Heart left ventricle (tissue), 16 donors: ENCODE measurements around the gene SLC26A9. TPM values are rescaled to one million over a fixed set of nuclear protein-coding genes. Genes with fewer than 3 reads are reported as not detected.

Source experiments
- ATAC-seq, 4 donors: fragments of 200-7000 bp; cut with Tn5 transposase; one replicate each; pipeline ENCODE4 v1.9.1; 2020 to 2022; ENCODE audit warnings: moderate library complexity in 4 of 4, mild to moderate bottlenecking in 3 of 4, moderate number of reproducible peaks in 1 of 4
- DNase-seq, 5 donors: peaks; one replicate each; pipeline ENCODE4 v3.0.0-alpha.2; 2020
- H3K27ac ChIP-seq, 12 donors: fragments of 200-600 bp; sonication (generic) in 4 of 12; one replicate each; pipeline versions ENCODE4 v1.5.0 to v1.8.0; 2016 to 2022; ENCODE audit warnings: mild to moderate bottlenecking in 2 of 12
- H3K27me3 ChIP-seq, 9 donors: fragments of 200-600 bp; sonication (generic) in 2 of 9; one replicate each; pipeline versions ENCODE4 v1.5.1 to v1.8.0; 2016 to 2022; ENCODE audit warnings: mild to moderate bottlenecking in 3 of 9
- H3K36me3 ChIP-seq, 9 donors: fragments of 200-600 bp; sonication (generic) in 2 of 9; one replicate each; pipeline versions ENCODE4 v1.5.0 to v1.8.0; 2018 to 2022; ENCODE audit warnings: mild to moderate bottlenecking in 2 of 9
- H3K4me1 ChIP-seq, 12 donors: fragments of 200-600 bp; sonication (generic) in 4 of 12; one replicate each; pipeline versions ENCODE4 v1.5.0 to v1.8.0; 2016 to 2022; ENCODE audit warnings: mild to moderate bottlenecking in 3 of 12
- H3K4me3 ChIP-seq, 12 donors: fragments of 200-600 bp; sonication (generic) in 4 of 12; one replicate each; pipeline versions ENCODE4 v1.5.0 to v1.8.0; 2017 to 2022; ENCODE audit warnings: mild to moderate bottlenecking in 9 of 12, moderate library complexity in 4 of 12
- H3K9me3 ChIP-seq, 12 donors: fragments of 200-600 bp; sonication (generic) in 4 of 12; one replicate each; pipeline versions ENCODE4 v1.5.0 to v1.8.0; 2016 to 2022; ENCODE audit warnings: mild to moderate bottlenecking in 1 of 12
- CTCF ChIP-seq, 12 donors: fragments of 200-600 bp; sonication (generic) in 4 of 12; IDR thresholded peaks; one replicate each; pipeline versions ENCODE4 v1.5.0 to v1.8.0; 2018 to 2022; ENCODE audit warnings: antibody characterized with exemption in 12 of 12, mild to moderate bottlenecking in 5 of 12
- POLR2A ChIP-seq, 2 donors: fragments of 450-650 bp; IDR thresholded peaks; one replicate each; pipeline ENCODE4 v1.6.1; 2017; ENCODE audit warnings: antibody characterized with exemption in 2 of 2, mild to moderate bottlenecking in 2 of 2, moderate library complexity in 2 of 2
- WGBS, 4 donors: extraction: QIAGEN DNeasy Blood & Tissue Kit in 2 of 4; methylation state at CpG; one replicate each; pipeline versions ENCODE4 v1.1.5 to v1.1.7; 2013 to 2018; 5-methylcytosine and 5-hydroxymethylcytosine counted together
- intact Hi-C, 10 donors: fragments of 100-400 bp; cut with DNase I; formaldehyde crosslinking; loops; one replicate each; pipeline versions ENCODE4 v1.11.1 to v1.14.2; 2022
- polyA plus RNA-seq, 2 donors: library from polyadenylated mRNA; stranded (reverse); fragments of 200-250 nt; gene quantifications; one replicate each; pipeline ENCODE4 v1.2.3, GENCODE V29; 2013
- total RNA-seq, 9 donors: library from RNA; depleted of rRNA in 2 of 9; stranded (reverse); fragments of >200 nt in 2 of 9; fragmentation: NEBNext Ultra II Directional in 3 of 9; extraction: Animal tissue kit (Norgen Biotek cat#: 25700) in 3 of 9; gene quantifications; one replicate each; pipeline versions ENCODE4 v1.1.0 to v1.2.4, GENCODE V29; 2016 to 2023
- donor health status: ischemic (EF 13 %, LVEDD 7.1; RV severe dilation, severe dysfunction).
- donor health status: healthy with polysubstance abuse.
- donor health status: DM: no; HTN: yes; CAD: no.
- donor health status: DM: no; HTN: no; CAD: no.
- donor health status: ischemic (EF 25% LVEDD 6.9; RV normal size, moderate dysfunction).
- donor health status: ischemic (EF 25% LVEDD 5.7; RV mildly dilated, moderate dysfunction).
- donor health status: healthy.
- donor health status: DM: yes; HTN: yes; CAD: no.
- donor health status: ischemic (EF 35%, LVEDD 5.7; RV mildly dilated, moderate dysfunction).
- donor health status: nonischemic (EF 11% LVEDD 7.7; RV severe dilation, severe dysfunction).
- donor health status: DM: yes; HTN: yes; CAD: no.
- donor health status: PGD.
- donor health status: ischemic (EF 29% LVEDD 5.4; RV normal size, mild dysfunction).
- donor health status: nonischemic (EF 23%, LVEDD 6.1; RV moderate dilation, normal function).

The SLC26A9 gene
- total and polyA plus RNA-seq, 11 donors, result 4.1 to 39.6 (median 11.0) TPM

- 80 to 92% (median 89%) methylated on average over 4 of the region's 4 CpGs for WGBS, 4 donors
- intact Hi-C loops, result no loop called here
- ATAC-seq, result no peak
Measured at GRCh38 chr1:205948039-205948438, 4.8 kb upstream of the SLC26A9 start.

DNA sequence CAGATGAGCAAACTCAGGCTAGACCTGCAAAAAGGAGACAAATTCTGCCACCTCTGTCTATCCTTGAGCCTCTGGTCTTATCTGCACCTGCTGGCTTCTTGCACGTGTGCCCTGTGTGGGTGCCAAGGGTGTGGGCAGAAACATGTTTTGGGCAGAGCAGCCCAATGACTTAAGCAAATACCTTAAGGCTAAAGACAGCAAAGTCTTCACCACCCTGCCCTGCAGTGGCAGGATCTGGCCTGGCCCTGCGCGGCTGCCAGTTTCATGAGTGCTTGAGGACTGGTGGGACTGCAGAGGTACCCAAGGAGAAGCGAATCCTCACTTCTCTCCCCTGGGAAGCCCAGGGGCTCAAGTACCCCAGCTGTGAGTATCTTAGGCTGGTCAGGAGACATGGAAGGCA lies 3.8 kb upstream of the SLC26A9 start:
- Histone ChIP-seq H3K9me3 (no peaks in the 10 kb centered on the region), H3K36me3 (no peaks in the 10 kb centered on the region), H3K4me1 (peaks cover 0 to 18% (median 0%) of the 10 kb centered on the region in 12 donors), H3K27me3 (peaks cover 0 to 4% (median 0%) of the 10 kb centered on the region in 9 donors), H3K4me3 (no peak overlapping the region), H3K27ac (no peak overlapping the region)
- 60 to 78% (median 73%) methylated on average over 3 to 4 of the region's 4 CpGs for WGBS, 4 donors
- intact Hi-C loops, result no loop called here
- TF ChIP-seq POLR2A (IDR thresholded peaks at IDR 0.05) (no peak), CTCF (IDR thresholded peaks at IDR 0.05) (no peak)
- DNase-seq (no peak), ATAC-seq (no peak)

More at GRCh38 chr1:205948039-205948438, 4.8 kb upstream of the SLC26A9 start:
- no peaks in the 10 kb centered on the region for H3K36me3 ChIP-seq
- no peaks in the 10 kb centered on the region for H3K9me3 ChIP-seq
- H3K27me3 ChIP-seq, result peaks cover 0 to 4% (median 0%) of the 10 kb centered on the region in 9 donors
- H3K27ac ChIP-seq, result no peak overlapping the region
- TF ChIP-seq POLR2A (IDR thresholded peaks at IDR 0.05) (no peak), CTCF (IDR thresholded peaks at IDR 0.05) (no peak)
- no peak overlapping the region for H3K4me3 ChIP-seq
- no peak for DNase-seq
- H3K4me1 ChIP-seq, result peaks cover 0 to 23% (median 0%) of the 10 kb centered on the region in 12 donors

DNA sequence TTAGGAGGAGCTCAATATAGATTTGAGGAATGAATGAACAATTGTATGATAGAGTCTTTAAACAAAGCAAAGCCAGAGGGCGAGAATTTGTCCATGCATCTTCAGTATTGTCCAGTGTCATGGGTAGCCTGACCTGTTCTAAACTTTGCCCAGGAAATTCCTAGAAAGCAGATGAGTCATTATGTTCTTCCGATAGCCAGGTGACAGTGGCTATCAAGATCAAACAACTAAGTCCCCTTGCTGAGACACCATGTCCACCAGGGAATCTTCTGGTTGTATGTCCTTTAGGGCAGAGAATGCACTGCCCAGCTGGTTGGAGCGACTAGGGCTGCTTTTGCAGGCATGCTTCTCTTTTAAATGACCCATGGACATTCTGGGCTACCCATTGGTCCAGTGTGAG lies 1.8 kb upstream of the SLC26A9 start:
- WGBS, 4 donors, result 85 to 93% (median 88%) methylated on average over 3 of the region's 3 CpGs
- intact Hi-C loops, result loop anchor here in 1 of 10 donors (2.0 kb wide), 1 partner anchor 28 kb away; no protein-coding TSS in a partner anchor
- Histone ChIP-seq H3K36me3 (no peaks in the 10 kb centered on the region), H3K27ac (no peak overlapping the region), H3K4me1 (peaks cover 0 to 12% (median 5%) of the 10 kb centered on the region in 12 donors), H3K4me3 (no peak overlapping the region), H3K27me3 (peaks cover 0 to 4% (median 0%) of the 10 kb centered on the region in 9 donors), H3K9me3 (no peaks in the 10 kb centered on the region)
- DNase-seq (no peak), ATAC-seq (no peak)
- TF ChIP-seq POLR2A (IDR thresholded peaks at IDR 0.05), result no peak
- no peak for TF ChIP-seq CTCF (IDR thresholded peaks at IDR 0.05)

- Histone ChIP-seq H3K36me3 (no peaks in the 10 kb centered on the region), H3K27ac (no peak overlapping the region), H3K4me3 (no peak overlapping the region), H3K9me3 (no peaks in the 10 kb centered on the region), H3K4me1 (peaks cover 0 to 16% (median 5%) of the 10 kb centered on the region in 12 donors), H3K27me3 (peaks cover 0 to 4% (median 0%) of the 10 kb centered on the region in 9 donors)
- WGBS, 4 donors, result 67 to 82% (median 73%) methylated on average over 4 of the region's 4 CpGs
- TF ChIP-seq POLR2A (IDR thresholded peaks at IDR 0.05) (no peak), CTCF (IDR thresholded peaks at IDR 0.05) (no peak)
- no peak for ATAC-seq
- intact Hi-C loops, result loop anchor here in 1 of 10 donors (2.0 kb wide), 1 partner anchor 28 kb away; no protein-coding TSS in a partner anchor
- DNase-seq, result no peak
Measured at GRCh38 chr1:205944525-205944924, 1.3 kb upstream of the SLC26A9 start.
